ENCODE measurements around the gene SYT9.
A peak's percentile ranks its signal among the peaks of the same experiment; 100 is the strongest.

Gene SYT9

GRCh38 chr11:7418061-7418460 lies 166.4 kb downstream of the SYT9 start:
- Histone ChIP-seq H3K4me1 (ENCODE audit: control insufficient read depth in 1 of 2, insufficient read depth in 2 of 2, low read length in 2 of 2) (peaks cover 4% of the 10 kb centered on the region in 2 experiments), H3K9me3 (ENCODE audit: insufficient read depth, low read depth, low read length) (no peaks in the 10 kb centered on the region), H4K8ac (ENCODE audit: low read depth, low read length) (no peak overlapping the region), H3K4me2 (ENCODE audit: low read length) (no peak overlapping the region), H3K27ac (ENCODE audit: low read depth, low read length) (no peak overlapping the region), H2BK12ac (ENCODE audit: low read length) (no peak overlapping the region), H3K4me3 (ENCODE audit: low read depth, low read length) (no peak overlapping the region), H2AK5ac (ENCODE audit: low read length) (no peak overlapping the region), H4K91ac (ENCODE audit: low read depth, low read length) (no peak overlapping the region), H2AFZ (ENCODE audit: insufficient read depth, low read length, poor library complexity) (no peak overlapping the region), H2BK120ac (ENCODE audit: insufficient read depth, low read length, poor library complexity) (no peak overlapping the region), H3K79me2 (ENCODE audit: control insufficient read depth, insufficient read depth, low read length, poor library complexity) (no peaks in the 10 kb centered on the region), H4K12ac (ENCODE audit: low read depth, low read length) (no peak overlapping the region), H3K4ac (ENCODE audit: low read depth, low read length) (no peak overlapping the region), H3K14ac (ENCODE audit: low read length) (no peak overlapping the region), H2BK5ac (ENCODE audit: low read depth, low read length, poor library complexity) (no peak overlapping the region), H3K27me3 (ENCODE audit: insufficient read depth, low read length) (no peaks in the 10 kb centered on the region), H3K23ac (ENCODE audit: low read length) (no peak overlapping the region), H3K18ac (ENCODE audit: low read length) (no peak overlapping the region), H3K79me1 (ENCODE audit: low read length) (no peaks in the 10 kb centered on the region), H3K36me3 (ENCODE audit: control insufficient read depth in 1 of 2, insufficient read depth in 2 of 2, low read length in 2 of 2) (no peaks in the 10 kb centered on the region), H3K9ac (ENCODE audit: low read length) (no peak overlapping the region)
- peak in 1 of 2 donors; percentile 8 for DNase-seq
- 100% methylated on average over 1 of the region's 3 CpGs for WGBS (ENCODE audit: extremely low coverage, insufficient coverage, insufficient read length)

DNA sequence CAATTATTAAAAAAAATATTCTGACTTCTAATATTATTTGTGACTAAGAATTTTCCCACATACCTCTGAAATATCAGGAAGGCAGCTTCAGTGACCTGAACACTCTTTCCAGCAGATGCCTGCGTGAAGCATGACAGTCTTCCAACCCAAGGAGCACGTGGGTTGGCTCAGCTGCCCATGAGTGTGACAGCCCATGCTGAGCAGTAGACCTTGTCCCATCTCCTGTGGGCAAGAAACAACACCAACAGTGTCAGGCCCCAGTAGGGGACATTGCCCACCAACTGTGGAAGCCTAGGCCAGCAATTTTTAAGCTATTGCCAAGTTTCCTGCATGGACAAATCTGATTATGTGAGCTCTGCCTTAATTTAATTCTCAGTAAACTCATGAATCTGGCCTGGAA lies 167.2 kb downstream of the SYT9 start:
- Histone ChIP-seq H2BK12ac (ENCODE audit: low read length) (no peak overlapping the region), H3K23ac (ENCODE audit: low read length) (no peak overlapping the region), H3K36me3 (ENCODE audit: control insufficient read depth in 1 of 2, insufficient read depth in 2 of 2, low read length in 2 of 2) (no peaks in the 10 kb centered on the region), H3K14ac (ENCODE audit: low read length) (no peak overlapping the region), H3K4me1 (ENCODE audit: control insufficient read depth in 1 of 2, insufficient read depth in 2 of 2, low read length in 2 of 2) (peaks cover 4% of the 10 kb centered on the region in 2 experiments), H2BK5ac (ENCODE audit: low read depth, low read length, poor library complexity) (no peak overlapping the region), H3K4me3 (ENCODE audit: low read depth, low read length) (no peak overlapping the region), H3K9ac (ENCODE audit: low read length) (no peak overlapping the region), H3K4ac (ENCODE audit: low read depth, low read length) (no peak overlapping the region), H4K91ac (ENCODE audit: low read depth, low read length) (no peak overlapping the region), H3K79me2 (ENCODE audit: control insufficient read depth, insufficient read depth, low read length, poor library complexity) (no peaks in the 10 kb centered on the region), H3K18ac (ENCODE audit: low read length) (no peak overlapping the region), H2BK120ac (ENCODE audit: insufficient read depth, low read length, poor library complexity) (no peak overlapping the region), H2AFZ (ENCODE audit: insufficient read depth, low read length, poor library complexity) (no peak overlapping the region), H3K27ac (ENCODE audit: low read depth, low read length) (no peak overlapping the region), H4K8ac (ENCODE audit: low read depth, low read length) (no peak overlapping the region), H3K27me3 (ENCODE audit: insufficient read depth, low read length) (no peaks in the 10 kb centered on the region), H3K4me2 (ENCODE audit: low read length) (no peak overlapping the region), H2AK5ac (ENCODE audit: low read length) (no peak overlapping the region), H3K9me3 (ENCODE audit: insufficient read depth, low read depth, low read length) (no peaks in the 10 kb centered on the region), H4K12ac (ENCODE audit: low read depth, low read length) (no peak overlapping the region), H3K79me1 (ENCODE audit: low read length) (no peaks in the 10 kb centered on the region)
- WGBS (ENCODE audit: extremely low coverage, insufficient coverage, insufficient read length): no CpG with 5 or more reads among the region's 2 CpGs
- no peak for DNase-seq

DNA sequence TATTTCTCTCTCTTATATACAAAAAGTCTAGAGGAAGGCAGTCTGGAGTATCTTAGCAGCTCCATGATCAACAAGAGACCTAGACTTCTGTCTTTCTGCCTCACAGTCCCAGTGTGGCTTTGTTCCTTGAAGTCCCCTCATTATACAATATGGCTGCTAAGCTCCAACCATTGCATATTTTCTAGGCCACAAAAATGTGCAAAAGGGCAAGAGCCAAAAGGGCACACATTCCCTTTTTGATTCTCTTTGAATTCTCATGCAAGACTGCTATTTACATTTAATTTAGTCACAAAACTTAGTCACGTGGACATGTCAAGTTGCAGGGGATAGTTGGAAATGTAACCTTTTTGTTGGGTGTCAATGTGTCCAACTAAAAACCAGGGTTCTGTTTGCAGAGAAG lies 169.4 kb downstream of the SYT9 start:
- WGBS (ENCODE audit: extremely low coverage, insufficient coverage, insufficient read length): no CpG with 5 or more reads among the region's 1 CpG
- H3K4ac ChIP-seq (ENCODE audit: low read depth, low read length): no peak overlapping the region
- H3K9me3 ChIP-seq (ENCODE audit: insufficient read depth, low read depth, low read length): peaks cover 3% of the 10 kb centered on the region
- H3K27me3 ChIP-seq (ENCODE audit: insufficient read depth, low read length): no peaks in the 10 kb centered on the region
- H2BK12ac ChIP-seq (ENCODE audit: low read length): no peak overlapping the region
- H3K79me1 ChIP-seq (ENCODE audit: low read length): no peaks in the 10 kb centered on the region
- H3K14ac ChIP-seq (ENCODE audit: low read length): no peak overlapping the region
- no peaks in the 10 kb centered on the region for H3K79me2 ChIP-seq (ENCODE audit: control insufficient read depth, insufficient read depth, low read length, poor library complexity)
- H2AK5ac ChIP-seq (ENCODE audit: low read length): no peak overlapping the region
- DNase-seq: no peak
- no peak overlapping the region for H2BK120ac ChIP-seq (ENCODE audit: insufficient read depth, low read length, poor library complexity)
- no peak overlapping the region for H3K9ac ChIP-seq (ENCODE audit: low read length)
- H3K23ac ChIP-seq (ENCODE audit: low read length): no peak overlapping the region
- no peaks in the 10 kb centered on the region for H3K36me3 ChIP-seq (ENCODE audit: control insufficient read depth in 1 of 2, insufficient read depth in 2 of 2, low read length in 2 of 2)
- H4K8ac ChIP-seq (ENCODE audit: low read depth, low read length): no peak overlapping the region
- H3K4me3 ChIP-seq (ENCODE audit: low read depth, low read length): no peak overlapping the region
- peaks cover 4% of the 10 kb centered on the region in 2 experiments for H3K4me1 ChIP-seq (ENCODE audit: control insufficient read depth in 1 of 2, insufficient read depth in 2 of 2, low read length in 2 of 2)
- H4K91ac ChIP-seq (ENCODE audit: low read depth, low read length): no peak overlapping the region
- no peak overlapping the region for H3K18ac ChIP-seq (ENCODE audit: low read length)
- no peak overlapping the region for H2AFZ ChIP-seq (ENCODE audit: insufficient read depth, low read length, poor library complexity)
- H3K27ac ChIP-seq (ENCODE audit: low read depth, low read length): no peak overlapping the region
- H2BK5ac ChIP-seq (ENCODE audit: low read depth, low read length, poor library complexity): no peak overlapping the region
- H4K12ac ChIP-seq (ENCODE audit: low read depth, low read length): no peak overlapping the region
- H3K4me2 ChIP-seq (ENCODE audit: low read length): no peak overlapping the region

GRCh38 chr11:7422544-7423331 lies 171.0 kb downstream of the SYT9 start:
- Histone ChIP-seq H3K79me2 (ENCODE audit: control insufficient read depth, insufficient read depth, low read length, poor library complexity) (no peaks in the 10 kb centered on the region), H3K9ac (ENCODE audit: low read length) (no peak overlapping the region)
- no peak for DNase-seq

More at GRCh38 chr11:7422544-7423331, 171.0 kb downstream of the SYT9 start:
- Histone ChIP-seq H3K27me3 (ENCODE audit: insufficient read depth, low read length) (no peaks in the 10 kb centered on the region), H3K4me2 (ENCODE audit: low read length) (no peak overlapping the region), H3K14ac (ENCODE audit: low read length) (no peak overlapping the region), H3K79me1 (ENCODE audit: low read length) (no peaks in the 10 kb centered on the region), H3K27ac (ENCODE audit: low read depth, low read length) (no peak overlapping the region), H4K91ac (ENCODE audit: low read depth, low read length) (no peak overlapping the region), H4K12ac (ENCODE audit: low read depth, low read length) (no peak overlapping the region), H3K23ac (ENCODE audit: low read length) (no peak overlapping the region), H3K4me3 (ENCODE audit: low read depth, low read length) (no peak overlapping the region), H4K8ac (ENCODE audit: low read depth, low read length) (no peak overlapping the region), H2BK5ac (ENCODE audit: low read depth, low read length, poor library complexity) (no peak overlapping the region), H2BK120ac (ENCODE audit: insufficient read depth, low read length, poor library complexity) (no peak overlapping the region), H2AK5ac (ENCODE audit: low read length) (no peak overlapping the region), H3K4me1 (ENCODE audit: control insufficient read depth in 1 of 2, insufficient read depth in 2 of 2, low read length in 2 of 2) (peaks cover 3 to 4% of the 10 kb centered on the region in 2 experiments), H3K18ac (ENCODE audit: low read length) (no peak overlapping the region), H3K9me3 (ENCODE audit: insufficient read depth, low read depth, low read length) (peaks cover 3% of the 10 kb centered on the region), H2AFZ (ENCODE audit: insufficient read depth, low read length, poor library complexity) (no peak overlapping the region), H2BK12ac (ENCODE audit: low read length) (no peak overlapping the region), H3K36me3 (ENCODE audit: control insufficient read depth in 1 of 2, insufficient read depth in 2 of 2, low read length in 2 of 2) (no peaks in the 10 kb centered on the region), H3K4ac (ENCODE audit: low read depth, low read length) (no peak overlapping the region)
- no CpG with 5 or more reads among the region's 5 CpGs for WGBS (ENCODE audit: extremely low coverage, insufficient coverage, insufficient read length)
